Neural cell (in vitro differentiated cells): ENCODE data around the gene CTDSPL.

Experiments used
- EZH2 ChIP-seq: fragments of 200-600, 300-800 bp; shearing (Covaris generic), sonication (generic); IDR thresholded peaks from 2 replicates; pipeline ENCODE4 v1.6.1; 2014; ENCODE audit warnings: antibody characterized with exemption, low read length, borderline replicate concordance, mild to moderate bottlenecking; ENCODE audit not compliant: insufficient read depth, poor library complexity, severe bottlenecking
- RAD21 ChIP-seq: fragments of 450-650 bp; conservative IDR thresholded peaks from 2 replicates; pipeline ENCODE4 v1.6.1; 2014; ENCODE audit warnings: antibody characterized with exemption, mild to moderate bottlenecking, moderate library complexity
- TF ChIP-seq, protein P1 (sequence below): fragments of 450-650 bp; IDR thresholded peaks from 2 replicates; pipeline ENCODE4 v1.5.1; 2014; ENCODE audit warnings: antibody characterized with exemption, mild to moderate bottlenecking, moderate library complexity; ENCODE audit not compliant: poor library complexity, severe bottlenecking

DNA sequence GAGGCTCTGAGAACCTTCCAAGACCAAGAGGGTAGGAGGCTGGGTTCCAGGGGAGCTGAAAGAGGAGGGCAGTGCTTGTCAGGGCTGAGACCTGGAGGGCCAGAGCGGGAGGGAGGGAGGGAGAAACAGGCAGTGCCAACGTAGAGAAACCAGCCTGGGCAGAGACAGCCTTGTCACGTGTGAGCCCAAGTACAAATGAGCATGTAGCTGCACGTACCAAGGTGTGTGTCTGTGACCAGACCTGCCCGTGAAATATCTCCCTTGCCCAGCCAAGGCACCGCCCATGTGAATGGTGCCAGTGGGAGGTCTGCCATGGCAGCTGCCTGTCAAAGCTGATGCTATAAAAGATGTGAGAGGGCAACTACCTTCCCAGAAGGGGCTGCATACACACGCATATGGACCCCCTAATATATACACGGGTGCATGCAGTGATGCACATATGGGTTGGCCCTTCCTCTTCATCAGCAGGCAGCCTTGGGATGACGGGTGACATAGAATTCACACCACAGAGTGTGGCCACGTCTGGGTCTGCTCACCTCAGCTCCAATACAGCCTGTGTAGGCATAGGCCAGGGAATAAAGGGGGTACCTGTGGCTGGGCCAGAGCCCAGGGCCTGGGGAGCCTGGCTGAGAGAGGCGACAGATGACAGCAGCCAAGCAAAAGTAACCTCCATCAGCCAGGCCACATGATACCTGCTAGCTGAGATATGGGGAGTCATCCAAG, 7.8 kb upstream of the CTDSPL start:
- TF ChIP-seq RAD21 (no peak), EZH2 (no peak)
- TF ChIP-seq, protein P1, sequence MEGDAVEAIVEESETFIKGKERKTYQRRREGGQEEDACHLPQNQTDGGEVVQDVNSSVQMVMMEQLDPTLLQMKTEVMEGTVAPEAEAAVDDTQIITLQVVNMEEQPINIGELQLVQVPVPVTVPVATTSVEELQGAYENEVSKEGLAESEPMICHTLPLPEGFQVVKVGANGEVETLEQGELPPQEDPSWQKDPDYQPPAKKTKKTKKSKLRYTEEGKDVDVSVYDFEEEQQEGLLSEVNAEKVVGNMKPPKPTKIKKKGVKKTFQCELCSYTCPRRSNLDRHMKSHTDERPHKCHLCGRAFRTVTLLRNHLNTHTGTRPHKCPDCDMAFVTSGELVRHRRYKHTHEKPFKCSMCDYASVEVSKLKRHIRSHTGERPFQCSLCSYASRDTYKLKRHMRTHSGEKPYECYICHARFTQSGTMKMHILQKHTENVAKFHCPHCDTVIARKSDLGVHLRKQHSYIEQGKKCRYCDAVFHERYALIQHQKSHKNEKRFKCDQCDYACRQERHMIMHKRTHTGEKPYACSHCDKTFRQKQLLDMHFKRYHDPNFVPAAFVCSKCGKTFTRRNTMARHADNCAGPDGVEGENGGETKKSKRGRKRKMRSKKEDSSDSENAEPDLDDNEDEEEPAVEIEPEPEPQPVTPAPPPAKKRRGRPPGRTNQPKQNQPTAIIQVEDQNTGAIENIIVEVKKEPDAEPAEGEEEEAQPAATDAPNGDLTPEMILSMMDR = no peak
